ENCODE measurements around the gene SMAD3. TPM values are rescaled to one million over a fixed set of nuclear protein-coding genes. Genes with fewer than 3 reads are reported as not detected.

Gene SMAD3
- total and polyA plus RNA-seq, 10 of the 15 experiments (the other 5 are each of a cell fraction or from before 2014, with no cell fraction given): 5.6 to 43.2 (median 16.0) TPM

GRCh38 chr15:67120839-67121643 lies 55.6 kb downstream of the SMAD3 start (continued):
- TF ChIP-seq ETV6 (conservative IDR thresholded peaks at IDR 0.05 in 1 of 2, IDR thresholded peaks at IDR 0.05 in 1 of 2; ENCODE audit: borderline replicate concordance in 1 of 2, low read depth in 1 of 2): peak in 1 of 2 experiments; percentile 55; a peak in 1 of 4 replicates
- peak; percentile 100 for TF ChIP-seq GATAD2B (conservative IDR thresholded peaks at IDR 0.05; ENCODE audit: low read depth)
- no peak for TF ChIP-seq HCFC1 (IDR thresholded peaks at IDR 0.05; ENCODE audit: low read length)
- TF ChIP-seq YBX1 (IDR thresholded peaks at IDR 0.05): no peak
- no peak for TF ChIP-seq ESRRA (IDR thresholded peaks at IDR 0.05; ENCODE audit: low read length)
- peak; percentile 85 to 86; a peak in 2 of 4 replicates for TF ChIP-seq EP300 (IDR thresholded peaks at IDR 0.05; ENCODE audit: borderline replicate concordance in 1 of 2, control insufficient read depth in 1 of 2, low read depth in 2 of 2, low read length in 2 of 2)
- TF ChIP-seq, protein P1, sequence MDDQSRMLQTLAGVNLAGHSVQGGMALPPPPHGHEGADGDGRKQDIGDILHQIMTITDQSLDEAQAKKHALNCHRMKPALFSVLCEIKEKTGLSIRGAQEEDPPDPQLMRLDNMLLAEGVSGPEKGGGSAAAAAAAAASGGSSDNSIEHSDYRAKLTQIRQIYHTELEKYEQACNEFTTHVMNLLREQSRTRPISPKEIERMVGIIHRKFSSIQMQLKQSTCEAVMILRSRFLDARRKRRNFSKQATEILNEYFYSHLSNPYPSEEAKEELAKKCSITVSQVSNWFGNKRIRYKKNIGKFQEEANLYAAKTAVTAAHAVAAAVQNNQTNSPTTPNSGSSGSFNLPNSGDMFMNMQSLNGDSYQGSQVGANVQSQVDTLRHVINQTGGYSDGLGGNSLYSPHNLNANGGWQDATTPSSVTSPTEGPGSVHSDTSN (IDR thresholded peaks at IDR 0.05; ENCODE audit: insufficient replicate concordance, low read depth, low read length): no peak
- TF ChIP-seq, protein P2, sequence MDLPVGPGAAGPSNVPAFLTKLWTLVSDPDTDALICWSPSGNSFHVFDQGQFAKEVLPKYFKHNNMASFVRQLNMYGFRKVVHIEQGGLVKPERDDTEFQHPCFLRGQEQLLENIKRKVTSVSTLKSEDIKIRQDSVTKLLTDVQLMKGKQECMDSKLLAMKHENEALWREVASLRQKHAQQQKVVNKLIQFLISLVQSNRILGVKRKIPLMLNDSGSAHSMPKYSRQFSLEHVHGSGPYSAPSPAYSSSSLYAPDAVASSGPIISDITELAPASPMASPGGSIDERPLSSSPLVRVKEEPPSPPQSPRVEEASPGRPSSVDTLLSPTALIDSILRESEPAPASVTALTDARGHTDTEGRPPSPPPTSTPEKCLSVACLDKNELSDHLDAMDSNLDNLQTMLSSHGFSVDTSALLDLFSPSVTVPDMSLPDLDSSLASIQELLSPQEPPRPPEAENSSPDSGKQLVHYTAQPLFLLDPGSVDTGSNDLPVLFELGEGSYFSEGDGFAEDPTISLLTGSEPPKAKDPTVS (IDR thresholded peaks at IDR 0.05; ENCODE audit: low read depth, low read length): no peak
- TF ChIP-seq RB1 (IDR thresholded peaks at IDR 0.05; ENCODE audit: borderline replicate concordance): no peak
- TF ChIP-seq NFYB (IDR thresholded peaks at IDR 0.05; ENCODE audit: insufficient read depth, low read depth, low read length): no peak
- peak; percentile 91 for TF ChIP-seq CREM (IDR thresholded peaks at IDR 0.05; ENCODE audit: low read depth)
- TF ChIP-seq, protein P3, sequence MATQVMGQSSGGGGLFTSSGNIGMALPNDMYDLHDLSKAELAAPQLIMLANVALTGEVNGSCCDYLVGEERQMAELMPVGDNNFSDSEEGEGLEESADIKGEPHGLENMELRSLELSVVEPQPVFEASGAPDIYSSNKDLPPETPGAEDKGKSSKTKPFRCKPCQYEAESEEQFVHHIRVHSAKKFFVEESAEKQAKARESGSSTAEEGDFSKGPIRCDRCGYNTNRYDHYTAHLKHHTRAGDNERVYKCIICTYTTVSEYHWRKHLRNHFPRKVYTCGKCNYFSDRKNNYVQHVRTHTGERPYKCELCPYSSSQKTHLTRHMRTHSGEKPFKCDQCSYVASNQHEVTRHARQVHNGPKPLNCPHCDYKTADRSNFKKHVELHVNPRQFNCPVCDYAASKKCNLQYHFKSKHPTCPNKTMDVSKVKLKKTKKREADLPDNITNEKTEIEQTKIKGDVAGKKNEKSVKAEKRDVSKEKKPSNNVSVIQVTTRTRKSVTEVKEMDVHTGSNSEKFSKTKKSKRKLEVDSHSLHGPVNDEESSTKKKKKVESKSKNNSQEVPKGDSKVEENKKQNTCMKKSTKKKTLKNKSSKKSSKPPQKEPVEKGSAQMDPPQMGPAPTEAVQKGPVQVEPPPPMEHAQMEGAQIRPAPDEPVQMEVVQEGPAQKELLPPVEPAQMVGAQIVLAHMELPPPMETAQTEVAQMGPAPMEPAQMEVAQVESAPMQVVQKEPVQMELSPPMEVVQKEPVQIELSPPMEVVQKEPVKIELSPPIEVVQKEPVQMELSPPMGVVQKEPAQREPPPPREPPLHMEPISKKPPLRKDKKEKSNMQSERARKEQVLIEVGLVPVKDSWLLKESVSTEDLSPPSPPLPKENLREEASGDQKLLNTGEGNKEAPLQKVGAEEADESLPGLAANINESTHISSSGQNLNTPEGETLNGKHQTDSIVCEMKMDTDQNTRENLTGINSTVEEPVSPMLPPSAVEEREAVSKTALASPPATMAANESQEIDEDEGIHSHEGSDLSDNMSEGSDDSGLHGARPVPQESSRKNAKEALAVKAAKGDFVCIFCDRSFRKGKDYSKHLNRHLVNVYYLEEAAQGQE (IDR thresholded peaks at IDR 0.05; ENCODE audit: low read depth, low read length): no peak
- no peak for TF ChIP-seq POLR2AphosphoS2 (IDR thresholded peaks at IDR 0.05; ENCODE audit: low read depth, low read length)
- no peak for TF ChIP-seq SMAD5 (IDR thresholded peaks at IDR 0.05; ENCODE audit: low read depth)
- TF ChIP-seq CHD2 (IDR thresholded peaks at IDR 0.05; ENCODE audit: borderline replicate concordance, low read depth, low read length): 0 out of 2 replicates have a peak, but pooled peaks have one; percentile 52
- TF ChIP-seq SIN3A (IDR thresholded peaks at IDR 0.05; ENCODE audit: low read depth, low read length): no peak
- peak; percentile 52; the same call in 1 of the 2 replicates for TF ChIP-seq RUNX3 (IDR thresholded peaks at IDR 0.05; ENCODE audit: low read length)
- TF ChIP-seq TCF3 (IDR thresholded peaks at IDR 0.05; ENCODE audit: borderline replicate concordance, insufficient read depth, low read depth, low read length): peak; percentile 72; the same call in 1 of the 2 replicates
- TF ChIP-seq JUNB (IDR thresholded peaks at IDR 0.05): peak; percentile 48; the same call in 1 of the 2 replicates
- TF ChIP-seq PML (IDR thresholded peaks at IDR 0.05; ENCODE audit: low read length): no peak
- peak; percentile 74; the same call in 1 of the 2 replicates for TF ChIP-seq TBL1XR1 (IDR thresholded peaks at IDR 0.05; ENCODE audit: low read depth, low read length)
